Peyer's patch (tissue), 4 donors: Measurements from ENCODE around the gene IL17REL.

Source experiments
- CTCF ChIP-seq, 6 experiments: fragments of 450-650 bp in 4 of 6; fragments of 200-600 bp in 2 of 6; sonication (generic) in 1 of 6; IDR thresholded peaks; one replicate each; pipeline ENCODE4 v1.5.1; 2017 to 2019; ENCODE audit warnings: antibody characterized with exemption in 6 of 6, mild to moderate bottlenecking in 3 of 6, moderate library complexity in 1 of 6
- POLR2A ChIP-seq, 2 donors: fragments of 450-650 bp; IDR thresholded peaks; one replicate each; pipeline ENCODE4 v1.5.1; 2017; ENCODE audit warnings: antibody characterized with exemption in 2 of 2, mild to moderate bottlenecking in 2 of 2, moderate library complexity in 2 of 2

GRCh38 chr22:49967706-49968208 lies 44.8 kb downstream of the IL17REL start:
- no peak for TF ChIP-seq CTCF (IDR thresholded peaks at IDR 0.05)
- no peak for TF ChIP-seq POLR2A (IDR thresholded peaks at IDR 0.05)
